ENCODE data around the gene SPSB2.
"Not testable (repeated sequence)": the region's sequence is repeated elsewhere in the genome, so short reads cannot be mapped to it uniquely, and the experiment has no call there.

SPSB2 gene, protein sequence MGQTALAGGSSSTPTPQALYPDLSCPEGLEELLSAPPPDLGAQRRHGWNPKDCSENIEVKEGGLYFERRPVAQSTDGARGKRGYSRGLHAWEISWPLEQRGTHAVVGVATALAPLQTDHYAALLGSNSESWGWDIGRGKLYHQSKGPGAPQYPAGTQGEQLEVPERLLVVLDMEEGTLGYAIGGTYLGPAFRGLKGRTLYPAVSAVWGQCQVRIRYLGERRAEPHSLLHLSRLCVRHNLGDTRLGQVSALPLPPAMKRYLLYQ

DNA sequence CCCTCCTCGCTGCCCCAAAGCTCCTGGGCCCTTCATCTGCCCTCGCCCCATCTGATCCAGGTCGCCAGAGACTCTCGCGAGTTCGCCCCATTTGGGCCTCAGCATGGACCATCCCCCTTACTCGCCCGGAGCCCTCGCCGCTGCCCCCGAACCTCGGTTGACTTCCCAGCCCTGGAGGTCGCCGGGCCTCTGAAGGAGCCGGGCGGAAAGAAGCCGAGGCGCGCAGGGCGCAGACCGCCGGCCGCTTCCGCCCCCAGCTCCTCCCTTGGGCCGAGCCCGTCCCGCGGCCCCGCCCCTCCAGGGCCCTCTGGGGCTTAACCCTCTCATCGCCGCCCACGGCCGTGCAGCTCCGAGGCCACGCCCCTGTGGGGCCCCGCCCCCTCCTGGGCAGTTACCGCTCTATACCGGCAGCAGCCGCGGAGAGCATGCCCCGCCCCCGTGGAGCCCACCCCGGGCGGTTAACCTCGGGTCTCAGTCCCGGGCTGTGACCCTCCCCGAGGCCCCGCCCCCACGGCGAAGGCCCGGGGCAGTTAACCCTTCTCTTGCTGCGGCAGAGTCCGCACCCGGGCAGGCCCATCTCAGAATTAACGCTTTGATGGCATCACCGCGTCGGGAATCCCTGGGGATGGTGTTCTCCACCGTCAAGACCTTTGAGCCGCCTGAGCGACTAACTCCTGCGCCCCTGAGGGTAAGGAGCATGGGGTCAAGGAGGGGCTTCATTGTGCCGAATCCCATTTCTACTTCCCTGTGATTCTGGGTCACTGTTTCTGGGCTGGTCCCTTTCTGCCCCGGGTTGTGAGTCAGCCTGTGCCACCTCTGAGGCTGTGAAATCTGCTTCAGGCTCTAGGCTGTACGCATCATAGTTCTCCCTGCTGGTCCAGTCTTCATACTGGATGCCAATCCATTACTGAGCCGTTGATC lies at the start of gene SPSB2:
TSS of gene SPSB2 (minus strand) at position 210 of the 921 bp plus-strand sequence. CDS start 402 bp downstream, outside the sequence.
- peak; percentile 51 for DNase-seq

DNA sequence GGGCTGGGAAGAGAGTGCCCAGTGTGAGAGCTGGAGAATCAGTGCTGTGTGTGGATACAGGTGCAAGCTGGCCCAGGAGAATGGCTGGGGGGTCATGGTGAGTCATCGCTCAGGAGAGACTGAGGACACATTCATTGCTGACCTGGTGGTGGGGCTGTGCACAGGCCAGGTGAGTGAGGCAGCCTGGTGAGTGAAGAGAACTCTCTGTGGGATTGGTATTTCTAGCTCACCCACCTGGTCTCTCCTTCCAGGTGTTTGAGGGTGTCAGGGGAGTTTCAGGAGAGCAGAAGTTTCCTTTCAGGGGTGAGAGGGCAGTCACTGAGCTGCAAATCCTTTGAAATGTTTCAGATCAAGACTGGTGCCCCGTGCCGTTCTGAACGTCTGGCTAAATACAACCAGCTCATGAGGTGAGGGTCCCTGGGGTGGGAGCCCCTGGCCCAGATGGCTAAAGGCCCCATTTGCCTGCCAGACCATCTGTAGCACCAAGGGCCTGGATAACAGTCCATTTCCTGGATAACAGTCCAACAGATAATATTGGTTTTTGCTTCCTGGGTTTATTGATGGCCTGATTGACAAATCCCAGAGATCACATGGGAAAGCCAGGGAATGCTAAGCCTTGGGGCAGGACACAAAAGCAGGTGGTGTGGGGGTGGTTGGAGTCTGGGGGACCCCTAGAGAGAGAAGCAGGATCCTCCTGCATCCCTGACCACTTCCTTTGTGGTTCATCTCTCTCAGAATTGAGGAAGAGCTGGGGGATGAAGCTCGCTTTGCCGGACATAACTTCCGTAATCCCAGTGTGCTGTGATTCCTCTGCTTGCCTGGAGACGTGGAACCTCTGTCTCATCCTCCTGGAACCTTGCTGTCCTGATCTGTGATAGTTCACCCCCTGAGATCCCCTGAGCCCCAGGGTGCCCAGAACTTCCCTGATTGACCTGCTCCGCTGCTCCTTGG lies 49.2 kb upstream of the SPSB2 start:
- DNase-seq = no peak

DNA sequence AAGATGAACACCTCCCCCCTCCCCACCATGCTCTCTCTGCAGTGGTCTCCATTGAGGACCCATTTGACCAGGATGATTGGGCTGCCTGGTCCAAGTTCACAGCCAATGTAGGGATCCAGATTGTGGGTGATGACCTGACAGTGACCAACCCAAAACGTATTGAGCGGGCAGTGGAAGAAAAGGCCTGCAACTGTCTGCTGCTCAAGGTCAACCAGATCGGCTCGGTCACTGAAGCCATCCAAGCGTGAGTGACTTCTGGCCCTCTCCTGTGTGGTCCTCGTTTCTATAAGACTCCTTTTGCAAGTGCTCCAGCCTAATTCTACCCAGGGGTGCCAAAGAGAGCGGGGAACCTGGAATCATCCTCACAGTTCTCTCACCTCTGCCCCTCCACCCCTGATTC lies 48.4 kb upstream of the SPSB2 start:
- DNase-seq = no peak

DNA sequence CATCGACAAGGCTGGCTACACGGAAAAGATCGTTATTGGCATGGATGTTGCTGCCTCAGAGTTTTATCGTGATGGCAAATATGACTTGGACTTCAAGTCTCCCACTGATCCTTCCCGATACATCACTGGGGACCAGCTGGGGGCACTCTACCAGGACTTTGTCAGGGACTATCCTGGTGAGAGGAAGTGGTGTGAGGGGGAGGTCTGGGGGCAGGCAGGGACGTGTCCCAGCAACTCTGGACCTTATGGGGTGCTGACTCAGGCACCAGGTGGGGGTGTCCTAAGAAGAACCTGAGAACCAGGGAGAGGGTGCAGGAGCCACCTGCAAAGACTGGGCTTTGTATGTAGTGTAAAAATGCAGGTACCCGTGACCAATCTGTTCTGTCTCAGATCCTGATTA lies 46.5 kb upstream of the SPSB2 start:
- DNase-seq = no peak

GRCh38 chr12:6917491-6918231 lies 44.6 kb upstream of the SPSB2 start:
- no peak for DNase-seq

DNA sequence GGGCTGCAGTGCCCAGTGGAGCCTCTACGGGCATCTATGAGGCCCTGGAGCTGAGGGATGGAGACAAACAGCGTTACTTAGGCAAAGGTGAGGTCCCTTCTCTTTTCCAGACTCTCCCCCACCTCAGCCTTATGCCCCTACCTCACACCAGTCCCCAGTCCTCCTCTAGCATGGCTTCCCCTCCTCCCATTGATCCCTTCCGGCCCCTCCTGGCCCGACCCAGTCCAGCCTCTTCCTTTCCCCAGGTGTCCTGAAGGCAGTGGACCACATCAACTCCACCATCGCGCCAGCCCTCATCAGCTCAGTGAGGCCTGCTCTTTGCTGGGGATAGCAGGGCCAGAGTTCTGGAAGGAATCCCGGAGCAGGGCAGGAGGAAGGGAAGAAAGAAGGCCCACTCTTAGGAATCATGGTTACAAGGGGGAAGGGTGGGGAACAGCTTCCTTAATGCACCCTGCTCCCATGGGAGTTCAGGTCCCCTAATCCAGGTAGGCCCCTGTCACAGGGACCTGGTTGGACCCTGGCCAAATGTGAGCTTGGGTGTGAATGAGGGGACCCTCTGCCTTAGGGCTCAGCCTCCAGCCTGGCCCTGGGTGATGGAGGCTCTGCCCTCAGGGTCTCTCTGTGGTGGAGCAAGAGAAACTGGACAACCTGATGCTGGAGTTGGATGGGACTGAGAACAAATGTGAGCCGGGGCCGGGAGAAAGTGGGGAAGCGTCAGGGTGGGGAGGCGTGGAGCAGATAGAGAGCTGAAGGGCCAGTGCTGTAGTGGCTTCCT lies 43.5 kb upstream of the SPSB2 start:
- DNase-seq = no peak

DNA sequence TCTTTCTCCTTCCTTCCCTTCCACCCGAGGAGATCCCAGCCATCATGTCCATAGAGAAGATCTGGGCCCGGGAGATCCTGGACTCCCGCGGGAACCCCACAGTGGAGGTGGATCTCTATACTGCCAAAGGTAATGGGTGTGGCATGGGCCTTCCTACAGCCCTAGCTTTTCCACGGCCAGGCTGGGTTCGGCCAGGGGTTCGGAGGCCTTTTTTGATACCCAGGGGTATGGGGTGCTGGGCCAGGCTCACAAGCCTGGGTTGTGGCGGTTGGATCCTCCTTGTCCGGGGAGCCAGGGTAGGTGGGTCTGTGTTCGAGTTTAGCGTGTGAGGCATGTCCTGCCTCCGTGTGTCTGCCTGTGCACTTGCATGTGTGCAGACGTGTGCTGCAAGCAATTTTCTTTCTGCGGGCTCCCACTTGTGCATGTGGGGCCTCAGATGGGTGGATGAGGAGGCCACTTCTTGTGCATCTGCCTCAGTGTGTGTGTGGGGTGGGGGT lies 42.7 kb upstream of the SPSB2 start:
- no peak for DNase-seq

DNA sequence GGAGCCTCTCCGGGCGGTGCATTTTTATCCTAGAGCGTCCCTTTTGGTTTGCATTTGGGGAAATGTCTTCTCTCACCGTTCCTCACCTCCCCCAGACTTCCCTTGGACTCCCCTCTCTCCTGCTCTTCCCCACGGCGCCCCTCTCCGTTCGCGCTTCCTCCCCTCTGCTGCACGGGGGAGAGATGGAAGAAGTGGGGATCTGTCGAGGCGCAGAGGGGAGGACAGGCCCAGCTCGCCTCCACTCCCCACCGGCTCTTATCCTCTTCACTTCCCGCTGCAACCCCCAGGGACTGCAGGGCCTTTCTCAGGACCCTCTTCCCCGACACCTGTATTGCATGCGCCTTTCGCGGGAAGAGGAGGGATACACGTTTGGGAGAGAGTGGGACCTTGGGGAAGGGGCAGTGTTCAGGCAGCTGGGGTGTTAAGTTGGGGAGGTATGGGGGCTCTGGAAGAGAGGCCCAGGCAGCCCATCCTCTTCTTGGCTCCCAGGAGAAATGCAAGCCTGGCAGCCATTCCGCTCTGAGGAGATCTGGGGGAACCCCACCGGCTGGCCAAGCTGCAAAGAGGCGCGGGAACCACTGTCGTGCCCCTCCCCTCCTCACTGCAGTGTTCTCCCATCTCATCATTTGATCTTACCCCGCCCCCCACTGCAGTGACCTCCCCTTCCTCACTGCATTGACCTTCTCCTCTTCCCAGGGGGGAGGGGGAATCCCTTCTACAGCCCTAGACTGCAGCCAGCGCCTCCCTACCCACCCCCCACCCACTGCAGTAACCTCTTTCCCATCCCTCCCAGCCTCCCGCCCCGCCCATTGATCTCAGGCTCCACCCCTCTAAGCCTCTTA lies 42.1 kb upstream of the SPSB2 start:
- DNase-seq = no peak

GRCh38 chr12:6914246-6914946 lies 41.3 kb upstream of the SPSB2 start, which contains the start of gene ENO2:
ENO2 (plus strand) TSS chr12:6914580; CDS start chr12:6915833, 1,253 bp downstream.
- no peak for DNase-seq

- no peak for DNase-seq
Measured at GRCh38 chr12:6912164-6912935, 39.2 kb upstream of the SPSB2 start.

- DNase-seq = no peak
Measured at GRCh38 chr12:6909421-6910145, 36.5 kb upstream of the SPSB2 start.

DNA sequence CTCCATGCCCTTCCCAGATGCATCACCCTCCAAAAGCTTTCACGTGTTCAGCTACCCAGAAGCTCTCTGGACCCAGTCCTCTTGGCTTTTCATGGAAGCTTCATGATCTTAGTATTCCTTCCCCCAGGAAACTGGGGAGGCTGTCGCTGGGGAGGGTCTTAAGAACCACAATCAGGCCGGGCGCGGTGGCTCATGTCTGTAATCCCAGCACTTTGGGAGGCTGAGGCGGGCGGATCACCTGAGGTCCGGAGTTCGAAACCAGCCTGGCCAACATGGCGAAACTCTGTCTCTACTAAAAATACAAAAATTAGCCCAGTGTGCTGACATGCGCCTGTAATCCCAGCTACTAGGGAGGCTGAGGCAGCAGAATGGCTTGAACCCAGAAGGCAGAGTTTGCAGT lies 35.0 kb upstream of the SPSB2 start:
- DNase-seq = not testable (repeated sequence)

DNA sequence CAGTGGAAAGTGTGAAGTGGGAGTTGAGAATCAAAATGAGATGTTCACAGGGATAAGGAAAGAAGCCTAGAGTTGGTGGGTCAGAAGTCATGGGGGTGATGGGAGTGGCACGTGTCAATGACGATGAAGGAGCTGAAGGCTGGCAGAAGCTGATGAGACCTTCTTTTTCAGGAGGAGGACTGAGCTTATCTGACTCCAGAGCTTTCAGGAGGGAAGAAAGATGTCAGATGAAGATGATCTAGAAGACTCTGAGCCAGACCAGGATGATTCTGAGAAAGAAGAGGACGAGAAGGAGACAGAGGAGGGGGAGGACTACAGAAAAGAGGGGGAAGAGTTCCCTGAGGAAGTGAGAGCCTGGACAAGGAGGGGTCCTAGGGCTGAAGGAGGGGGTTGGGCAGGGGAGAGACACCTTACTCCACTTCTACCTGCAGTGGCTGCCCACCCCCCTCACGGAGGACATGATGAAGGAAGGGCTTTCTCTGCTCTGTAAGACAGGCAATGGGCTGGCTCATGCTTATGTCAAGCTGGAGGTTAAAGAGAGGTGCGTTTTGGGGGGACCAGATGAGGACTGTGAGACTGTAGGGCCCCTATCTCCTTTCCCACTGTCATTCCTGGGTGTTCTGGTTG lies 32.4 kb upstream of the SPSB2 start:
- DNase-seq = no peak

GRCh38 chr12:6904280-6905276 lies 31.5 kb upstream of the SPSB2 start, which contains the start of gene LRRC23:
LRRC23 (plus strand) TSS chr12:6904822; CDS start chr12:6905634, 812 bp downstream.
- DNase-seq = peak; percentile 98

DNA sequence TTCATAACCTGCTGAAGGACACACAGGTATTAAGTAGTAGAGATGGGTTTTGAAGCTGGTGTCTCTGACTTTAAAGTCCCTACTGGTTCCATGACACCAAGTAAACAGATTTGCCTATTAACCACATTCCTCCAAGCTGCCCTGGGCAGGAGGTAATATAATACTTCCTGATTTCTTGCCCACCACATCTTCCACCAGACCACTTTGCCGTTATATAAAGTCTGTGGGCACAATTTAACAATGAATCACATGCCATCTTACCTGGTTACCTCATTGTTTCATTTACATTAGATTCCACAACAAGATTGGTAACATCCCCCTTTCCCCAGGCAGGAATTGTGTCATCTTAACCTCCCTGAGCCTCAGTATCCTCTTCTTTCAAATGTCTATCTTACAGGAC lies 30.6 kb upstream of the SPSB2 start:
- DNase-seq = no peak

- no peak for DNase-seq
Measured at GRCh38 chr12:6902448-6902847, 29.3 kb upstream of the SPSB2 start.

Measured in NCI-H1417 treated with DMSO at 0.1 percent for 48 hours (cell line).